Pons (tissue), 1 donor: Measurements from ENCODE around the gene SPTBN1.
"Not testable (repeated sequence)": the region's sequence is repeated elsewhere in the genome, so short reads cannot be mapped to it uniquely, and the experiment has no call there.

Experiments
- DNase-seq: peaks from one replicate; pipeline ENCODE4 v3.0.0-alpha.2; 2016; ENCODE audit warnings: low spot score

SPTBN1 gene

GRCh38 chr2:54470266-54470938 is 14.3 kb downstream of the SPTBN1 start:
- DNase-seq = no peak

GRCh38 chr2:54471221-54471711 is 15.1 kb downstream of the SPTBN1 start:
- DNase-seq = peak; percentile 64

GRCh38 chr2:54473851-54474250 is 17.7 kb downstream of the SPTBN1 start:
- DNase-seq = no peak

GRCh38 chr2:54475285-54475684 is 19.2 kb downstream of the SPTBN1 start:
- DNase-seq = no peak

- DNase-seq = no peak
Observed at GRCh38 chr2:54475919-54476318, 19.8 kb downstream of the SPTBN1 start.

- no peak for DNase-seq
Observed at GRCh38 chr2:54476852-54477251, 20.7 kb downstream of the SPTBN1 start.

- no peak for DNase-seq
Observed at GRCh38 chr2:54477896-54478295, 21.8 kb downstream of the SPTBN1 start.

GRCh38 chr2:54478899-54479298 is 22.8 kb downstream of the SPTBN1 start:
- no peak for DNase-seq

- no peak for DNase-seq
Observed at GRCh38 chr2:54479424-54479823, 23.3 kb downstream of the SPTBN1 start.

GRCh38 chr2:54480025-54480424 is 23.9 kb downstream of the SPTBN1 start:
- no peak for DNase-seq

- DNase-seq = no peak
Observed at GRCh38 chr2:54481686-54482085, 25.6 kb downstream of the SPTBN1 start.

- DNase-seq = no peak
Observed at GRCh38 chr2:54482715-54483114, 26.6 kb downstream of the SPTBN1 start.

GRCh38 chr2:54483426-54483825 is 27.3 kb downstream of the SPTBN1 start:
- DNase-seq = no peak

- not testable (repeated sequence) for DNase-seq
Observed at GRCh38 chr2:54485756-54486155, 29.6 kb downstream of the SPTBN1 start.

GRCh38 chr2:54486766-54487165 is 30.6 kb downstream of the SPTBN1 start:
- no peak for DNase-seq

GRCh38 chr2:54490863-54491262 is 34.7 kb downstream of the SPTBN1 start:
- no peak for DNase-seq

GRCh38 chr2:54492335-54492734 is 36.2 kb downstream of the SPTBN1 start:
- DNase-seq = no peak

GRCh38 chr2:54494087-54494486 is 38.0 kb downstream of the SPTBN1 start:
- no peak for DNase-seq

- no peak for DNase-seq
Observed at GRCh38 chr2:54496920-54497319, 40.8 kb downstream of the SPTBN1 start.

GRCh38 chr2:54497763-54498680 is 41.9 kb downstream of the SPTBN1 start:
- DNase-seq = peak; percentile 56

GRCh38 chr2:54499661-54500060 is 43.5 kb downstream of the SPTBN1 start:
- no peak for DNase-seq

- no peak for DNase-seq
Observed at GRCh38 chr2:54500404-54501205, 44.5 kb downstream of the SPTBN1 start.
